A673 (cell line): ENCODE measurements around the gene ETDC. TPM values are rescaled to one million over a fixed set of nuclear protein-coding genes. Genes with fewer than 3 reads are reported as not detected.

Experiments used
- BruUV-seq: library from RNA; stranded (reverse); fragments of 400-500 nt; replicated peaks from 2 replicates; lab custom pipeline; 2021; lab: Mats Ljungman, UMichigan
- CTCF ChIA-PET: fragments of 300-600 bp; sonication (Branson Sonifier 250); formaldehyde crosslinking; loops from one replicate; lab custom pipeline; 2022; ENCODE audit warnings: antibody characterized with exemption; lab: Charles Lee
- POLR2A ChIA-PET: fragments of 300-600 bp; sonication (Branson Sonifier 250); formaldehyde crosslinking; loops from one replicate; lab custom pipeline; 2022; ENCODE audit warnings: antibody characterized with exemption; ENCODE audit not compliant: low non-redundant PET; lab: Charles Lee
- DNase-seq: peaks from one replicate; pipeline ENCODE4 v3.0.0-alpha.2; 2015; ENCODE audit warnings: low spot score
- H3K27ac ChIP-seq: fragments of 200-600 bp; sonication (generic); 2 replicates; pipeline ENCODE4 v1.5.1; 2016; ENCODE audit warnings: mixed run types, low read depth, mild to moderate bottlenecking, mixed read lengths, antibody characterized with exemption, low read length; ENCODE audit not compliant: poor library complexity, severe bottlenecking
- H3K27me3 ChIP-seq: fragments of 200-600 bp; sonication (generic); replicated peaks from 2 replicates; pipeline ENCODE4 v1.6.1; 2017; ENCODE audit warnings: mixed run types, low read depth, mild to moderate bottlenecking, mixed read lengths, antibody characterized with exemption, low read length; ENCODE audit not compliant: insufficient read depth, poor library complexity
- H3K36me3 ChIP-seq: fragments of 200-600 bp; sonication (generic); 2 replicates; pipeline ENCODE4 v1.6.1; 2016; ENCODE audit warnings: mixed run types, mild to moderate bottlenecking, mixed read lengths, antibody characterized with exemption, low read length; ENCODE audit not compliant: insufficient read depth, poor library complexity, severe bottlenecking
- H3K4me1 ChIP-seq: fragments of 200-600 bp; sonication (generic); 2 replicates; pipeline ENCODE4 v1.6.1; 2017; ENCODE audit warnings: mixed run types, mild to moderate bottlenecking, mixed read lengths, antibody characterized with exemption, low read length; ENCODE audit not compliant: insufficient read depth, poor library complexity, severe bottlenecking
- H3K4me3 ChIP-seq: fragments of 200-600 bp; sonication (generic); 2 replicates; pipeline ENCODE4 v1.5.1; 2016; ENCODE audit warnings: low read depth, mixed run types, mild to moderate bottlenecking, mixed read lengths, low read length; ENCODE audit not compliant: poor library complexity, severe bottlenecking
- H3K9me3 ChIP-seq: fragments of 200-600 bp; sonication (generic); 2 replicates; pipeline ENCODE4 v1.6.1; 2016; ENCODE audit warnings: mixed run types, low read depth, mild to moderate bottlenecking, mixed read lengths, antibody characterized with exemption, low read length; ENCODE audit not compliant: poor library complexity, severe bottlenecking
- CTCF ChIP-seq: fragments of 300-800, 200-600 bp; sonication (generic); conservative IDR thresholded peaks from 2 replicates; pipeline ENCODE4 v1.5.1; 2017; ENCODE audit warnings: low read depth, mild to moderate bottlenecking, antibody characterized with exemption, low read length, moderate library complexity, mixed read lengths
- EZH2 ChIP-seq: fragments of 200-600 bp; sonication (generic); IDR thresholded peaks from 2 replicates; pipeline ENCODE4 v1.6.1; 2017; ENCODE audit warnings: borderline replicate concordance, low read depth, mild to moderate bottlenecking, mixed read lengths, antibody characterized with exemption, low read length; ENCODE audit not compliant: poor library complexity, severe bottlenecking
- intact Hi-C: fragments of 100-400 bp; cut with micrococcal nuclease; formaldehyde crosslinking; loops from one replicate; pipeline ENCODE4 v1.10.0; 2022; ENCODE audit not compliant: unreplicated experiment
- total RNA-seq: library from RNA; stranded (reverse); gene quantifications from 2 replicates; pipeline ENCODE4 v1.2.3, GENCODE V29; 2021

The ETDC gene
- total RNA-seq, 1 experiment from 2014 or later, result not detected

- Histone ChIP-seq H3K4me1 (no peaks in the 10 kb centered on the region), H3K4me3 (no peak overlapping the region), H3K36me3 (no peaks in the 10 kb centered on the region), H3K27me3 (no peaks in the 10 kb centered on the region), H3K27ac (no peak overlapping the region), H3K9me3 (no peaks in the 10 kb centered on the region)
- ChIA-PET POLR2A (no interaction called here), CTCF (no interaction called here)
- BruUV-seq, result no TSS peak
- no peak for DNase-seq
- intact Hi-C loops, result no loop called here
- TF ChIP-seq EZH2, result no peak
- no peak for TF ChIP-seq CTCF
These were observed 19.2 kb downstream of the ETDC start for GRCh38 chrX:135328421-135329005.

GRCh38 chrX:135330706-135331105, 21.4 kb downstream of the ETDC start:
- ChIA-PET CTCF (no interaction called here), POLR2A (no interaction called here)
- H3K9me3 ChIP-seq, result no peaks in the 10 kb centered on the region
- intact Hi-C loops, result no loop called here
- H3K27me3 ChIP-seq, result no peaks in the 10 kb centered on the region
- no TSS peak for BruUV-seq
- no peak overlapping the region for H3K27ac ChIP-seq
- no peak for TF ChIP-seq CTCF
- TF ChIP-seq EZH2, result no peak
- DNase-seq, result no peak
- H3K4me1 ChIP-seq, result no peaks in the 10 kb centered on the region
- H3K36me3 ChIP-seq, result no peaks in the 10 kb centered on the region
- H3K4me3 ChIP-seq, result no peak overlapping the region

GRCh38 chrX:135331525-135331924, 22.2 kb downstream of the ETDC start:
- POLR2A ChIA-PET, result no interaction called here
- Histone ChIP-seq H3K4me1 (no peaks in the 10 kb centered on the region), H3K4me3 (no peak overlapping the region), H3K9me3 (no peaks in the 10 kb centered on the region), H3K27me3 (no peaks in the 10 kb centered on the region), H3K36me3 (no peaks in the 10 kb centered on the region), H3K27ac (no peak overlapping the region)
- no TSS peak for BruUV-seq
- no peak for TF ChIP-seq EZH2
- TF ChIP-seq CTCF, result no peak
- CTCF ChIA-PET, result no interaction called here
- no peak for DNase-seq
- intact Hi-C loops, result no loop called here
